ENCODE results near the gene CCL17. TPM values are rescaled to one million over a fixed set of nuclear protein-coding genes. Genes with fewer than 3 reads are reported as not detected.

The CCL17 gene
- total and polyA plus RNA-seq, 2 of the 4 experiments (the other 2 are of a cell fraction), result not detected

DNA sequence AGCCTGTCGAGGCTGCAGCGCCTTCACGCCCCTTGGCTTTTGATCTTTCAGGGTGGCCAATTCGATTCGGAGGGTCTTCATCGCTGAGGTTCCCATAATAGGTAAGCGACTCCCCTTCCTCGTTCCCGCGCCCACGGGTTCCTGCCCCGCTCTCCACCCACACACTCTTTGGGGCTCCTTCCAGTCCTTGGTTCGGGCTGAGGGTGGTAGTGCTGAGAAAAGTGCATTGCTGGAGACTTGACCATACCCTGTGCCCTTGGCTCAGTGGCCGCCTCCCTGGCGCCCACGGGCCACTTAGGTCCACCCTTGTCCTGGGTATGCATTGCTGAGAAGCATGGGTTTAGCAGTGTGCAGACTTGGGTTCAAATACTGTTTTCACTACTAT, 58.4 kb downstream of the CCL17 start:
- no peaks in the 10 kb centered on the region for H3K27me3 ChIP-seq (ENCODE audit: control insufficient read depth, insufficient read depth, low read length)
- DNase-seq (no peak), ATAC-seq (ENCODE audit: low read depth) (peak; percentile 48)
- no peaks in the 10 kb centered on the region for H3K9me1 ChIP-seq (ENCODE audit: insufficient read depth, low read length)
- no peaks in the 10 kb centered on the region for H3K9me3 ChIP-seq (ENCODE audit: control insufficient read depth, insufficient read depth, low read length)
- peaks cover 39% of the 10 kb centered on the region for H3K36me3 ChIP-seq (ENCODE audit: control insufficient read depth, insufficient read depth, low read length)
- H2BK5ac ChIP-seq (ENCODE audit: low read depth, low read length, poor library complexity, severe bottlenecking), result peak overlapping the region; percentile 4
- H3K4me1 ChIP-seq (ENCODE audit: control insufficient read depth, insufficient read depth, low read length), result peaks cover 4% of the 10 kb centered on the region
- peak overlapping the region; percentile 54 for H3K56ac ChIP-seq (ENCODE audit: extremely low read depth, insufficient read depth, low read length)
- no CpG with 5 or more reads among the region's 16 CpGs for WGBS, 2 experiments (ENCODE audit: extremely low coverage in 2 of 2, insufficient read length in 1 of 2)
- POLR2A ChIA-PET (ENCODE audit: unreplicated experiment), result no interaction called here
- BruUV-seq (replicated peaks), result no TSS peak
- H2BK20ac ChIP-seq (ENCODE audit: low read depth, low read length), result no peak overlapping the region
- peak overlapping the region; percentile 64 for H3K27ac ChIP-seq (ENCODE audit: insufficient read depth, low read length)
- peak overlapping the region; percentile 12 for H3K14ac ChIP-seq (replicated peaks; ENCODE audit: low read depth, low read length)
- dilution Hi-C loops (cut with HindIII; ENCODE audit: low sequenced_read_pairs, unreplicated experiment), result no loop called here
- no peak overlapping the region for H2BK15ac ChIP-seq (ENCODE audit: low read depth, low read length)
- peaks cover 9% of the 10 kb centered on the region; the same call in 1 of the 2 replicates for H4K20me1 ChIP-seq (ENCODE audit: insufficient read depth, low read length)
- H3K18ac ChIP-seq (ENCODE audit: low read depth, low read length), result no peak overlapping the region
- in situ Hi-C loops (cut with MboI; ENCODE audit: low sequenced_read_pairs), result no loop called here
- H4K5ac ChIP-seq (ENCODE audit: low read depth, low read length), result peak overlapping the region; percentile 44
- H4K91ac ChIP-seq (ENCODE audit: insufficient read depth, low read depth, low read length), result peak overlapping the region; percentile 23; the same call in 1 of the 2 replicates
- peaks cover 13 to 39% of the 10 kb centered on the region in 2 experiments for H3K79me1 ChIP-seq (ENCODE audit: low read depth in 1 of 2, low read length in 2 of 2)
- peak overlapping the region; percentile 95 for H2AFZ ChIP-seq (replicated peaks; ENCODE audit: low read length, poor library complexity)
- peak overlapping the region; percentile 98 for H3K9ac ChIP-seq (ENCODE audit: low read depth, low read length)
- H2AK9ac ChIP-seq (replicated peaks; ENCODE audit: low read depth, low read length, poor library complexity), result peak overlapping the region; percentile 93
- H3K4me2 ChIP-seq (ENCODE audit: low read depth, low read length), result peak overlapping the region; percentile 99
- no peak overlapping the region for H2BK120ac ChIP-seq (ENCODE audit: low read depth, low read length)
- TF ChIP-seq NFE2L2 (IDR thresholded peaks at IDR 0.05; ENCODE audit: low read depth, low read length), result no peak
- TF ChIP-seq, protein P1, sequence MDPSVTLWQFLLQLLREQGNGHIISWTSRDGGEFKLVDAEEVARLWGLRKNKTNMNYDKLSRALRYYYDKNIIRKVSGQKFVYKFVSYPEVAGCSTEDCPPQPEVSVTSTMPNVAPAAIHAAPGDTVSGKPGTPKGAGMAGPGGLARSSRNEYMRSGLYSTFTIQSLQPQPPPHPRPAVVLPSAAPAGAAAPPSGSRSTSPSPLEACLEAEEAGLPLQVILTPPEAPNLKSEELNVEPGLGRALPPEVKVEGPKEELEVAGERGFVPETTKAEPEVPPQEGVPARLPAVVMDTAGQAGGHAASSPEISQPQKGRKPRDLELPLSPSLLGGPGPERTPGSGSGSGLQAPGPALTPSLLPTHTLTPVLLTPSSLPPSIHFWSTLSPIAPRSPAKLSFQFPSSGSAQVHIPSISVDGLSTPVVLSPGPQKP (IDR thresholded peaks at IDR 0.05; ENCODE audit: borderline replicate concordance, low read depth, low read length), result no peak
- no peak for TF ChIP-seq MXI1 (IDR thresholded peaks at IDR 0.05; ENCODE audit: borderline replicate concordance, low read depth, low read length)
- TF ChIP-seq MAZ (IDR thresholded peaks at IDR 0.05; ENCODE audit: borderline replicate concordance, low read depth, low read length), result no peak
- no peak for TF ChIP-seq BHLHE40 (IDR thresholded peaks at IDR 0.05; ENCODE audit: low read depth, low read length)
- no peak for TF ChIP-seq RAD21 (IDR thresholded peaks at IDR 0.05; ENCODE audit: low read length)
- intact Hi-C loops (cut with micrococcal nuclease), result loop anchor here (1.0 kb wide), 1 partner anchor 56 kb away; no protein-coding TSS in a partner anchor
- peak overlapping the region; percentile 78 for H3K4ac ChIP-seq (ENCODE audit: low read depth, low read length)
- peak overlapping the region; percentile 81 for H3K4me3 ChIP-seq (ENCODE audit: insufficient read depth, low read depth, low read length)
- CTCF ChIA-PET, result interaction anchor here (0.5 to 1.2 kb wide), 5 partner anchors 10 to 168 kb away, joined by 3 to 6 read pairs (median 4); partner anchors contain the start of gene DOK4
- H2AK5ac ChIP-seq (ENCODE audit: low read depth, low read length), result peak overlapping the region; percentile 76; the same call in 1 of the 2 replicates
- peak overlapping the region; percentile 67; the same call in 1 of the 2 replicates for H3K23ac ChIP-seq (ENCODE audit: low read depth, low read length)
- H4K8ac ChIP-seq (ENCODE audit: low read depth in 2 of 2, low read length in 2 of 2), result peak overlapping the region; percentile 54 to 88; a peak in 2 of 4 replicates

All from IMR-90 (cell line).